Tibial artery (tissue), 4 donors: ENCODE results near the gene FABP3.
A peak's percentile ranks its signal among the peaks of the same experiment; 100 is the strongest.

Source experiments
- DNase-seq, 2 donors: peaks; one replicate each; pipeline ENCODE4 v3.0.0-alpha.2; 2019
- H3K27ac ChIP-seq, 2 donors: fragments of 200-600 bp; sonication (generic) in 1 of 2; 1 replicate in 1 of 2; 2 replicates in 1 of 2; pipeline ENCODE4 v1.5.1; 2018 to 2019; ENCODE audit warnings: mild to moderate bottlenecking in 1 of 2
- H3K27me3 ChIP-seq, 2 donors: fragments of 200-600 bp; sonication (generic) in 1 of 2; one replicate each; pipeline versions ENCODE4 v1.5.1 to v1.6.0; 2016 to 2019
- H3K36me3 ChIP-seq, 3 donors: fragments of 200-600 bp; sonication (generic) in 2 of 3; one replicate each; pipeline ENCODE4 v1.5.1; 2016 to 2019; ENCODE audit warnings: mild to moderate bottlenecking in 2 of 3
- H3K4me1 ChIP-seq, 4 donors: fragments of 200-600 bp; sonication (generic) in 2 of 4; 1 replicate in 3 of 4; 2 replicates in 1 of 4; pipeline ENCODE4 v1.5.1; 2016 to 2019
- H3K4me3 ChIP-seq, 2 donors: fragments of 200-600 bp; sonication (generic) in 1 of 2; 1 replicate in 1 of 2; 2 replicates in 1 of 2; pipeline ENCODE4 v1.5.1; 2018 to 2019; ENCODE audit warnings: mild to moderate bottlenecking in 2 of 2
- H3K9me3 ChIP-seq, 3 donors: fragments of 200-600 bp; sonication (generic) in 1 of 3; one replicate each; pipeline ENCODE4 v1.5.1; 2016 to 2019
- intact Hi-C: fragments of 100-400 bp; cut with DNase I; formaldehyde crosslinking; loops from one replicate; pipeline ENCODE4 v1.15.0; 2023; ENCODE audit warnings: low total_unique reads
- TF ChIP-seq, protein P1 (sequence below), 2 experiments: fragments of 200-600 bp in 1 of 2; fragments of 450-650 bp in 1 of 2; IDR thresholded peaks; one replicate each; pipeline ENCODE4 v1.5.1; 2017 to 2019; ENCODE audit warnings: antibody characterized with exemption in 2 of 2, mild to moderate bottlenecking in 1 of 2, moderate library complexity in 1 of 2

Gene FABP3

DNA sequence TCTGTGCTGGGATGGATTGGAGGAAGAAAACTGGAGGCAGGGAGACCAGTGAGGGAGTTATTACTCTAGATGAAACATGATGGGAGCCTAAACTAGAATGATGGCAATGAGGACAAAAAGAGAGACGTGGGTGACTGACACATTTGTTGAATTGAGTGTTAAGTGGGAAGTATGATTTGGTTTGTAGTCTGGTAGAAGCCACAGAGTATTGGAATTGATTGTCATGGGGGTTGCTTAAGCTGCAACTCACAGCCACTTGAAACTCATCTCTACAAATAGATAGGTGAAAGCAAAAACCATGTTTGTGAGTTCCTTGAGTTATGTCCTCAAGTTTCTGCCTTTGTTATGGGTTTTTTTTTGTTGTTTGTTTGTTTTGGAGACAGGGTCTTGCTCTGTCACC, 28.4 kb downstream of the FABP3 start:
- Histone ChIP-seq H3K4me3 (no peak overlapping the region), H3K27ac (no peak overlapping the region), H3K4me1 (no peaks in the 10 kb centered on the region), H3K36me3 (peaks cover 12 to 60% (median 36%) of the 10 kb centered on the region in 3 donors), H3K9me3 (no peaks in the 10 kb centered on the region), H3K27me3 (no peaks in the 10 kb centered on the region)
- DNase-seq = no peak
- TF ChIP-seq, protein P1, sequence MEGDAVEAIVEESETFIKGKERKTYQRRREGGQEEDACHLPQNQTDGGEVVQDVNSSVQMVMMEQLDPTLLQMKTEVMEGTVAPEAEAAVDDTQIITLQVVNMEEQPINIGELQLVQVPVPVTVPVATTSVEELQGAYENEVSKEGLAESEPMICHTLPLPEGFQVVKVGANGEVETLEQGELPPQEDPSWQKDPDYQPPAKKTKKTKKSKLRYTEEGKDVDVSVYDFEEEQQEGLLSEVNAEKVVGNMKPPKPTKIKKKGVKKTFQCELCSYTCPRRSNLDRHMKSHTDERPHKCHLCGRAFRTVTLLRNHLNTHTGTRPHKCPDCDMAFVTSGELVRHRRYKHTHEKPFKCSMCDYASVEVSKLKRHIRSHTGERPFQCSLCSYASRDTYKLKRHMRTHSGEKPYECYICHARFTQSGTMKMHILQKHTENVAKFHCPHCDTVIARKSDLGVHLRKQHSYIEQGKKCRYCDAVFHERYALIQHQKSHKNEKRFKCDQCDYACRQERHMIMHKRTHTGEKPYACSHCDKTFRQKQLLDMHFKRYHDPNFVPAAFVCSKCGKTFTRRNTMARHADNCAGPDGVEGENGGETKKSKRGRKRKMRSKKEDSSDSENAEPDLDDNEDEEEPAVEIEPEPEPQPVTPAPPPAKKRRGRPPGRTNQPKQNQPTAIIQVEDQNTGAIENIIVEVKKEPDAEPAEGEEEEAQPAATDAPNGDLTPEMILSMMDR (IDR thresholded peaks at IDR 0.05) = no peak
- intact Hi-C loops = no loop called here

DNA sequence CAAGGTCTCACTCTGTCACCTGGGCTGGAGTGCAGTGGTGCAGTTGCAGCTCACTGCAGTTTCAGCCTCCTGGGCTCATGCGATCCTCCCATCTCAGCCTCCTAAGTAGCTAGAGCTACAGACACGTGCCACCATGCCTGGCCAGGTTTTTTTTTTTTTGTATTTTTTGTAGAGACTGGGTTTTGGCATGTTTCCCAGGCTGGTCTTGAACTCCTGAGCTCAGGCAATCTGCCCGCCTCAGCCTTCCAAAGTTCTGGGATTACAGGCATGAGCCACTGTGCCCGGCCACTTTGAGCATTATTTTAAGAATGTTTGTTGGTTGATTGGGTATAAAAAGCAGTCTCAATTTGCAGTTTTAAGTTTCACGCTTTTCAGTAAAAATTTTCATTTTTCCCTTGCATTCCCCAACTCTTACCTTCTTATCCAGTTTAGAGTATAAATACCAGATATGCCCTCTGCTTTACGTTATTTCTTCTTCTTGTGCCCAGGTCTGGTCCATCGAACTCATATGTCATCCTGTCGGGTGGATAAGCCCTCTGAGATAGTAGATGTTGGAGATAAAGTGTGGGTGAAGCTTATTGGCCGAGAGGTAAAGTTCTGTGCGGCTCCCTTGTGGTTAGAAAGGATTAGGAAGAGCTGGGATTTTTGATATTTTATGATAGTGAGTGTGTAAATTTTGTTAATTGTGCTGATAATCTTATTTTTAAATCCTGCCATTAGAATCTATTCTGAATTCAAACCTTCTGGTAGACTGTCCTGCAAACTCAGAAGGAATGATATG, 36.0 kb downstream of the FABP3 start:
- Histone ChIP-seq H3K4me3 (no peak overlapping the region), H3K4me1 (no peaks in the 10 kb centered on the region), H3K27ac (no peak overlapping the region), H3K36me3 (peaks cover 7 to 35% (median 21%) of the 10 kb centered on the region in 3 donors), H3K9me3 (no peaks in the 10 kb centered on the region), H3K27me3 (no peaks in the 10 kb centered on the region)
- intact Hi-C loops = no loop called here
- TF ChIP-seq, protein P1 (IDR thresholded peaks at IDR 0.05) = no peak
- no peak for DNase-seq

DNA sequence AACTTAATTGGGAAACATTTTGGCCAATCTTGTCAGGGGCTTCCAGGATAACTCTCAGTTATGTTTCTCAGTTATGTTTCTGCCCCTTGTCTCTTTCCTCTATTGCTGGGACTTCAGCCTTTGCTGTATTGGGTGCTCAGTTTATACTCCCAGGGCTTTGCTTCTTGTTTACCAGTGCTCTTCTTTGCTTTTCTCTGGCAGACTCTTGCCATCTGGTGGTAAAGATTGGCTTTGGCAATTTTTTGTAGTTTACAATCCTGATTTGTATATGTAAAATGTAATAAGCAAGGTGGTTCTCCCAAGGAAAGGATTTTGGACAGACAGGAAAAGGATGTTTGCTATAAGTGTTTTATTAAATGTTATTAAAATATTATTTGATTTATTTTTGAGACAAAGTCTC, 37.9 kb downstream of the FABP3 start:
- no peak overlapping the region for H3K27ac ChIP-seq
- peaks cover 7 to 33% (median 22%) of the 10 kb centered on the region in 3 donors for H3K36me3 ChIP-seq
- TF ChIP-seq, protein P1 (IDR thresholded peaks at IDR 0.05) = peak; percentile 34 to 41
- no peak overlapping the region for H3K4me3 ChIP-seq
- no peak for DNase-seq
- H3K27me3 ChIP-seq = no peaks in the 10 kb centered on the region
- H3K9me3 ChIP-seq = no peaks in the 10 kb centered on the region
- intact Hi-C loops = no loop called here
- no peaks in the 10 kb centered on the region for H3K4me1 ChIP-seq

DNA sequence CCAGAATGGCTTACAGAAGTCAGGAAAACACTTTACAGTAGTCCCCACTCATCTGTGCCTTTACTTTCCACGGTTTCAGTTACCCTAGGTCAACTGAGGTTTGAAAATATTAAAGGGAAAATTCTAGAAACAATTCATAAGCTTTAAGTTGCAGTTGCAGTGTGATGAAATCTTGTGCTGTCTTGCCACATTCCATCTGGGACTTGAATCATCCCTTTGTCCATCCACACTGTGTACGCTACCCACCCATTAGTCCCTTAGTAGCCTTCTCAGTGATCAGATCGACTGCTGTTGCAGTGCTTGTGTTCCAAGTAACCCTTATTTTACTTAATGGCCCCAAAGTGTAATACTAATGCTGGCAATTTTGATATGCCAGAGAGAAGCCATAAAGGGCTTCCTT, 45.5 kb downstream of the FABP3 start:
- Histone ChIP-seq H3K36me3 (peaks cover 7 to 30% (median 16%) of the 10 kb centered on the region in 3 donors), H3K27me3 (no peaks in the 10 kb centered on the region), H3K27ac (no peak overlapping the region), H3K9me3 (no peaks in the 10 kb centered on the region), H3K4me3 (no peak overlapping the region), H3K4me1 (no peaks in the 10 kb centered on the region)
- DNase-seq = no peak
- intact Hi-C loops = no loop called here
- TF ChIP-seq, protein P1 (IDR thresholded peaks at IDR 0.05) = no peak

DNA sequence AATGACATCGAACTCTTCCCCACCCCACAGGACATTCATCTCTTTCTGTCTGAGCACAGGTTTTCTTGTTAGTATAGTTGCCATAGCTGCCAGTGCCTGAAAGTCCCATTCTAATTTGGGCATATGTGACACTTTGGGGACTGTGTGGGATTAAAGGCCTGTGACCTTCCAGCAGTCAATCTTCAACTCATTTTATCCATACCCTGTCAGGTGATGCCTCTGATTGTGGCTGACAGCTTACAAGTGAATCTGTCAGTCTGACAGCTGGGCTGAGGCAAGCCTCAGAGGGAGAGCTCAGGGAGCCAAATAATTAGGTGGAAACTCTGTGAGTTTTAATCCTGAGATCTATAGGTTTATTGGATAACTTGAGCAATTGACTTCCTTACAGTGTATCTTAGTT, 46.4 kb downstream of the FABP3 start:
- TF ChIP-seq, protein P1 (IDR thresholded peaks at IDR 0.05) = no peak
- H3K36me3 ChIP-seq = peaks cover 7 to 36% (median 14%) of the 10 kb centered on the region in 3 donors
- DNase-seq = no peak
- no peak overlapping the region for H3K4me3 ChIP-seq
- H3K27me3 ChIP-seq = no peaks in the 10 kb centered on the region
- H3K27ac ChIP-seq = no peak overlapping the region
- H3K9me3 ChIP-seq = no peaks in the 10 kb centered on the region
- intact Hi-C loops = no loop called here
- H3K4me1 ChIP-seq = no peaks in the 10 kb centered on the region
